SKM-1 (cell line): Measurements from ENCODE around the gene FAM83G.
"Not testable (repeated sequence)": the region's sequence is repeated elsewhere in the genome, so short reads cannot be mapped to it uniquely, and the experiment has no call there.

Source experiments
- DNase-seq: peaks from one replicate; lab custom pipeline; 2025; ENCODE audit not compliant: unreplicated experiment; lab: John Stamatoyannopoulos, UW

FAM83G gene, protein sequence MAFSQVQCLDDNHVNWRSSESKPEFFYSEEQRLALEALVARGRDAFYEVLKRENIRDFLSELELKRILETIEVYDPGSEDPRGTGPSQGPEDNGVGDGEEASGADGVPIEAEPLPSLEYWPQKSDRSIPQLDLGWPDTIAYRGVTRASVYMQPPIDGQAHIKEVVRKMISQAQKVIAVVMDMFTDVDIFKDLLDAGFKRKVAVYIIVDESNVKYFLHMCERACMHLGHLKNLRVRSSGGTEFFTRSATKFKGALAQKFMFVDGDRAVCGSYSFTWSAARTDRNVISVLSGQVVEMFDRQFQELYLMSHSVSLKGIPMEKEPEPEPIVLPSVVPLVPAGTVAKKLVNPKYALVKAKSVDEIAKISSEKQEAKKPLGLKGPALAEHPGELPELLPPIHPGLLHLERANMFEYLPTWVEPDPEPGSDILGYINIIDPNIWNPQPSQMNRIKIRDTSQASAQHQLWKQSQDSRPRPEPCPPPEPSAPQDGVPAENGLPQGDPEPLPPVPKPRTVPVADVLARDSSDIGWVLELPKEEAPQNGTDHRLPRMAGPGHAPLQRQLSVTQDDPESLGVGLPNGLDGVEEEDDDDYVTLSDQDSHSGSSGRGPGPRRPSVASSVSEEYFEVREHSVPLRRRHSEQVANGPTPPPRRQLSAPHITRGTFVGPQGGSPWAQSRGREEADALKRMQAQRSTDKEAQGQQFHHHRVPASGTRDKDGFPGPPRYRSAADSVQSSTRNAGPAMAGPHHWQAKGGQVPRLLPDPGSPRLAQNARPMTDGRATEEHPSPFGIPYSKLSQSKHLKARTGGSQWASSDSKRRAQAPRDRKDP

DNA sequence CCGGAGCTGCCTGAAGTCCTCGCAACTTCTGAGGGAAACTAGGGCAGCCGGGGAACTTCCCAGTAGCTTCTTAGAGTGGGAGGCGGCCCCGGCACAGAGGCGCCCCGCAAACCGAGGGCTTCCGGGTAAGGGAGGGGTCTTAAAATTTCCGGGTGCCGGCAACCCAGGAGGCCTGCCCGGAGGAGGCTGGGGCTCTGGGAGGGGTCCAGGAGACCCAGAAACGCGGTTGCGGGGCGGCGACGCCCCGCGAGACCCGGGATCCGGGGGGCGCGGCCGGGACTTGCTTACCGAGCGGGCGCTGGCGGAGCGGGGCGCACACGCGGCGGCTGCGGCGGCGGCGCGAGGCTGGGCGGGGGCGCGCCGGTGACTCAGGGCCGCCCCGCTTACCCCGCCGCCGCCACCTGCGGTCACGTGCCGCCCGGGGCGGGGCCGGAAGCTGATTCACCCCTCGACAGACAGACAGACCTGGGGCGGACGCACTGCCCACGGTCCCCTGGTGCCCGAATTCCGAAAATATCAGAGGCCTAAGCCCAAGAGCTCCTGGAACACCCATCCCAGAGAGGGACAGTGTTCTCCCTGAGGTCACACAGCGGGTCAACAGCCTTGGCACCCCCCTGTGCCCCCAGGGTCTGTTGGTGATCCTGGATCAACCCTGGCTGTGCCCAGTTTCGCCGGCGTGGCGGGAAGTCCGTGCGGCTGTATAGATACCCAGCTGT is at the start of gene FAM83G:
FAM83G (minus strand) TSS at position 344 of the 716 bp plus-strand sequence. CDS start 723 bp downstream, outside the sequence.
- peak; percentile 3 for DNase-seq

DNA sequence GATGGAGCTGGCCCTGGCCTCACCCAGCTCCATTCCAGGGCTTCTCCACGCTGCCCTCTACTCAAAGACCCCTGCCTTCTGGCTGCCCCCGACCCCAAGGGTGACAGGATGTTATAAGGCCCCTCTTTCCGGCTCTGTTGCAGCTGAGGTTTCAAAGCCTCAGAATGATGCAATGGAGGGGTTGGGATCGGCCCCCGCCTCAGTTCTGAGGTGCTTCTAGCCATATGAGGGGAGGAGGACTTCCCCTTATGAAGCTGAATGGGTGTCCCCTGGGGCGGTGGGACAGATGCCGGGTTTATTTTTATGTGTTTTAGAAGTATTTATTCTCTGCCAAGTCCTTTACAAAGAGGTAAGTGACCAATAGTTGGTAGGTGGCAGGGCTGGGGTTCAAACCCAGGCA is 44.3 kb upstream of the FAM83G start:
- not testable (repeated sequence) for DNase-seq

DNA sequence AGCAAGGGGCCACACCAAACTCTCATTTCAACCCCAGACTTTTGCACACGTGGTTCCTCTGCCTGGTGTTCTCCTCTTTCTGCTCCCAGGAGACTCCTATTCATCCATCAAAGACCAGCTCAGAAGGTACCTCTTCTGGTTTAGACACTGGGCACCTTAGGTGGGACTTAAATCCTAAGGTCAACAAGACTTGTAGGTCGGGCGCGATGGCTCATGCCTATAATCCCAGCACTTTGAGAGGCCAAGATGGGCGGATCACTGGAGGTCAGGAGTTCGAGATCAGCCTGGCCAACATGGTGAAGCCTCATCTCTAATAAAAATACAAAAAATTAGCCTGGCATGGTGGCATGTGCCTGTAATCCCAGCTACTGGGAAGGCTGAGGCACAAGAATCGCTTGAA is 42.9 kb upstream of the FAM83G start:
- not testable (repeated sequence) for DNase-seq

DNA sequence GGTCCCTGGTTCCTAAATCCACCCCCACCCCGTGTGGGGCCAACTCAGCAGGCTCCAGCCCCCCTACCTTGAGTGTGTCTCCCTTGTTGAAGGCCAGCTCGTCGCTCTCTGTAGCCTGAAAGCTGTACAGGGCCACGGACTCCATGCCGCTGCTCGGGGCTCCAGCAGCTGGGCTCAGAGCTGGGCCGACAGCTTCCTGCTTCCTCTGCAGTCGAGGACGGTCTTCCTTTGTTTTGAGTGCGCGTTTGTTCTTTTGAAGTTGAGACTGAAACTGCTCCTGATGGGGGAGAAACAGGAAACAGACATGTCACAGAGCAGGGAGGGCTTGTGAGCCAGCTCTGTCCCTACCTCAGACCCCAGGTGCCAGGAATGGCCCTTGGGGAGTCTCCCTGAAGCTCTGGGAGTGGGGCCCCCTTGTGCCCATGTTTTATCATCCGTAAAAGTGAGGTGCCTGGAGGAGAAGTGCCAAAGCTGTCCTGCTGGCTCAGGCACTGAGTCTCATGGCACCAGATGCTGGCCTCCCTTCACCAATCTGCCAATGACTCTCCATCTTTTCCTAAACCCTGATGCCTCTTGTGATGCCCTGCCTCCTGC is 42.3 kb upstream of the FAM83G start, which contains the start of gene GRAP:
GRAP (minus strand) TSS at position 176 of the 594 bp plus-strand sequence; CDS start at position 145, 31 bp downstream.
- not testable (repeated sequence) for DNase-seq

DNA sequence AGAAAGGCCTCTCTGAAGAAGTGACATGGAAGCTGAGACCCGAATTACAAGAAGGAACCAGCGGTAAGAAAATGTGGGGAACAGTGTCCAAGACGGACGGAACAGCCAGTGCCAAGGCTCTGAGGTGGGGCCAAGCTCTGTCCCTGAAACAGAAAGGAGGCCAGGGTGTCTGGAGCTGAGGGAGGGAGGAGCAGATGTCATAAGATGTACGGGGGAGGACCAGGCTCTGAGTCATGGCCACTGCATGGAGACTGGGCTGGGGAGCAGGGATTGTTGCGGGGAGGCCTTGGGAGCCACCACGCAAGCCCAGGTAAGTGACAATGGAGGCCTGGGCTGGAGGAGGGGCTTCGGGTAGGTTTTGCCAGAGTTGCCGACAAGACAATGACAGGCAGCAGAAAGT is 40.1 kb upstream of the FAM83G start:
- not testable (repeated sequence) for DNase-seq

DNA sequence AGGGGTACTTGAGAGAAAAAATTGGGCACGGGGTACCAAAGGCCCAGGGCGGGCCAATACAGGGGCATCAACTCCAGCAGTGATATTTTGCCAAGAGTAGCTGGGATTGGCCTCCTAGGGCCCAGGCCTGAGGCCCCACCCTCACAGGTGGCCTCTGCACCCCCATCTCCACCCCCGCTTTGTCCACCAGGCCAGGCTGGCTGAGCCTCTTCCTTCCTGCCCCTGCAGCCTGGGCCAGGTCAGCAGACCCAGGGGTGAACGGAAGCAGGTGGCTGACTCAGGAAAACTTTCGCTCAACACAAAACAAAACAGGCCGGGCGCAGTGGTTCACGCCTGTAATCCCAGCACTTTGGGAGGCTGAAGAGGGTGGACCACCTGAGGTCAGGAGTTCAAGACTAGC is 38.5 kb upstream of the FAM83G start:
- not testable (repeated sequence) for DNase-seq

DNA sequence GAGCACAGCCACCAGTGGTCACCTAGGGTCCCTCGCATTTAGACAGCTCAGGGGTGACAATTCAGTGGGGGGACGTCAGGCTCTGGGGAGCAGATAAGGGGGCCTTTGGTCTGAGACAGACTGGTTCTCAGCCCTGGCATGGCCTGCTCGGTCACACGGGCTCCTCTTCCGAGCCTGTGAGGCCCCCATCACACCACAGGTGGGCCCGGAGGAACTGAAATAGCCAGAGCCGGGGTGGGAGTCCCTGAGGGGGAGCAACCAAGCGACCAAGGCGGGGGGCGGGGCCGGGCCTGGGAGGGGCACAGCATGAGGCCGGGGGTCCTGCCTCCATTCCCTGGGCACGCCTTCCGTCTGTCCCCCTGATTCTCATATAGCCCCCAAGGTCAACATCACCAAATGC is 37.8 kb upstream of the FAM83G start:
- not testable (repeated sequence) for DNase-seq

DNA sequence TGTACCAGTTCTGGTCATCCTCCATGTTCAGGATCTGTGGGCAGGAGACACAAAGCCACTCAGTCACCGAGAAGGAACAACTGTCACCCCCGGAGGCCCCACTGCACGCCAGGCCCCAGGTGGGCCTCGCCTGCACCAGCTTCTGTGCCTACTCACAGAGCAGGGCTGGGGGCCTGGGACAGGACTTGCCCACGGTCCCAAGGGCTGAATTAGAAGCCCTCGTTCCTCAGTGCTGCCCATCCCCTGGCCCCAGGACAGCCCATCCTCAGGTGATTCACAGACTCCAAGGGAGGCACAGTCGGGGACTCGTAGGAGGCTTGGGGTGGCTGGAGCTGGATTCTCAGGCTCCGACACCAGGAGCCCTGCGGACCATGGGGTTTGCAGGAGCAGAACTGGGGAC is 37.3 kb upstream of the FAM83G start:
- not testable (repeated sequence) for DNase-seq

DNA sequence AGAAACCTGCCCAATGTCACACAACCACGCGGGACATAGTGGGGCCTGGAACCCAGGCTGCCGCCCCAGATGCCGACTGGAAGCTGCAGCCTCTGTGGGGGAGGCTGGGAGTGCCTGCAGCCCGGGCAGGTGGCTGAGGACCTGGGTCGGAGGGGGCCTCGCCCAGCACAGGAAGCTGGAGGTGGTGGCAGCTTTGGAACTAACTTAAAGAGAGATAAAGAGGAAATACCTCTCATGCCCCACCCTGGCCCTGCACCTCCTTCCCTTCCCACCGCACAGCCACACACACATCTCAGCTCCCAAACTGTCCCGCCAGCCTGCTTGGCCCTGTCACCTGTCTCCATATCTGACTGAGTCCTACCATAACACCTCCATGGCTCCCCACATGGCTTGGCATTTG is 35.8 kb upstream of the FAM83G start:
- DNase-seq: not testable (repeated sequence)

DNA sequence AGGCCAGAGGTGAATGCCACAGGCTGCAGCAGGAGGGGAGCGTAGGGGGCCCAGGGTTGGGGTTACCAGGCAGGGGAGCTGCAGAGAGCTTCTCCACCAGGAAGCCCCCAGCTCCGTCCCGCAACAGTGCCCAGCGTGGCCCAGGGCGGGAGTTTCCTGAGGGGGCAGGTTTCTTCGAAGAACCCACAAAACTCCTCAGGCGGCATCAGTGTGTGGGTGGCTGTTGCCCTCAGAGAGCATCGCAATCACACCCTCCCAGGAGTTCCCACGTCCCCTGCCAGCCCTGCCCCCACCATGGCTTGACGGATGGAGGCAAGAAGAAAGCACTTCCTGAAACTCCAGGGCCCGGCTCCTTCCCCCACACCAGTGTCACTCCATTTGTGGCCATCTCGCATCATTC is 34.2 kb upstream of the FAM83G start:
- not testable (repeated sequence) for DNase-seq

DNA sequence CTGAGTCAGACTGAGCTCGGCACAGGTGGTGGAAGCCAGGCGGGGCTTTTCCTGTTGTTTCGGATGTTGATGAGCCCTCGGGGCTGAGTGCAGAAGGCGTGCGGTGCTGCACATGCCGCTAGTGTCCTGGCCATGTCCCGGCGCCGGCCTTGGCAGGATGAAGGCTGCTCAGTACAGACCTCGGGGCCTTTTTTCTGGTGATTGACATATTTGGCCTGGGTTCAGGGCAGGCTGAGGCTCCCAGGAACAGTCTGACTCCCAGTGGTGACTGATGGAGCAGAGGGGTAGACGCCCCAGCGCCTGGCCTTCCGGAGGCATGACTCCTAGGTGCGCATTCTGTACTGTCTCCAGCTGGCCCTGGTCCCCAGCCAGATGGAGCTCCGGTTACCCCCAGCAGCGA is 33.4 kb upstream of the FAM83G start:
- DNase-seq: not testable (repeated sequence)

DNA sequence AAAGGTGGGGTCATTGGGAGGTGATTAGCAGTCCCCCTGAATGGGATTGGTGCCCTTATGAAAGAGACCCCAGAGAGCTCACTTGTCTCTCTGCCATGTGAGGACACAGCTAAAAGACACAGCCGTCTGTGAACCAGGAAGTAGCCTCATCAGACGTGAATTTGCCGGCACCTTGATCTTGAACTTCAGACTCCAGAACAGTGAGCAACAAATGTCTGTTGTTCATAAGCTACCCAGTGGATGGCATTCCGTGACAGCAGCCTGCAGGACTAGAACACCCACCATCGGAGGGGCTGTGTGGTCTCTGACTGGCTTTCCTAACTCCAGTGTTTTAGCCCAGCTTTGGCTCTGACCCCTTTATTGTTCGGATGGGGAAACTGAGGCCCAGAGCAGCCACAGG is 33.0 kb upstream of the FAM83G start:
- DNase-seq: not testable (repeated sequence)

DNA sequence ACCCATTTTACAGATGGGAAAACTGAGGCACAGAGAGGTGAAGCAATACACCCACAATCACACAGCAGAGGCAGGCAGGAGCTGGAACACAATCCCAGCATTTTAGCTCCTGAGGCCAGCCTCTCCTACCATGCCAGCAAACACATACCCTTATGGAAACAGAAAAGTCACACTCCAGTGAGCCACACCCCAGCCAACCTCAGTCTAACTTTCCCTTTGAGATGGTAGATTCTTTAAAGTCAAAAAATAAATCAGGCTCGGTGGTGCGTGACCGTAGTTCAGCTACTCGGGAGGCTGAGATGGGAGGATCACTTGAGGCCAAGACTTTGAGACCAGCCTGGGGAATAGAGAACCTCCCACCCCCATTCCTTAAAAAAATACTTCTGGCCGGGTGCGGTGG is 31.6 kb upstream of the FAM83G start:
- DNase-seq: not testable (repeated sequence)

DNA sequence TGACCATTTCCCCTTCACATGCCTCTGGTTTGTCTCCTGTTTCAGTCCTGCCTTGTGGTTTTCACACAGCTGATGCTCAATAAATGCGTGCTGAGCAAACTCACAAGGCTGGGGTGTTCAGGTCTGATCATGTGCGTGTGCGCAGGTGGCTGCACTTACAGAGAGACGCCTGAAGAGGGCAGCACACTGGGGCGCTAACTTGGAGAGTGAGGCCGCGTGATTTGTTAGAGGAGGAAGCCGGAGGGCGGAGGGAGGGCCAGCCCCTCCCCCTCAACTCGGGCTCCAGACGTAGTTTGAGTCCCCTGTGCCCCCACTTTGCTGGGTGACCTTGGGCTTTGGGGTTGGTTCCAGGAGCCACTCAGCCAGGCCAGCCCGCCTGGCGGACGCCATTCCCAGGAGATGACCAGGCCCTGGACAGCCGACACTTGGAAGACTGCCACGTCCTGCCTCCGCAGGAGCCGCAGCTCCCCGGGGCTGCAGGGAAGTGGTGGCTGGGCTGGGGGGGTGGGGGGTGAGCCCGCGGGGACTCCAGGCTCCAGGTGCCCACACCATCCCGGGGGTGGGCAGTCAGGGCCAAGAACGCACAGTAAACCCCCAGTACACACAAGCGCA is 27.9 kb upstream of the FAM83G start:
- DNase-seq: not testable (repeated sequence)

DNA sequence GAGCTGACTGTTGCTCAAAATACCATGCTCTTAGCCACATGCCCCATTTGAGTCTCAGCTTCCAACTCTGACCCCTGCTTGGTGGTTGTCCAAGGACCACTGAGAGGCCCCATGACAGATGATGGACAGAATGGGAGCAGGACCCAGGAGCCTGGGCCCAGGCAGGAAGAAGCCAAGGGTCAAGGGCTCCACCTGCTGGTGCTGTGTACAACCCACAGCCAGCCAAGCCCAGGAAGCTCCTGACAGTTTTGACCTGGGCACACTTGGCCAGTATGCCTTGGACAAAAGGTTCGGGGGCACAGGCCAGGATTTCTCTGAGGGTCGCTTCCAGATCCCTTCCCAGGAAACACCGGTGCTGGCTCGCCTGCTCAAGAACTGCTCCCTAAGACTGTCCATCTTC is 27.2 kb upstream of the FAM83G start:
- not testable (repeated sequence) for DNase-seq

DNA sequence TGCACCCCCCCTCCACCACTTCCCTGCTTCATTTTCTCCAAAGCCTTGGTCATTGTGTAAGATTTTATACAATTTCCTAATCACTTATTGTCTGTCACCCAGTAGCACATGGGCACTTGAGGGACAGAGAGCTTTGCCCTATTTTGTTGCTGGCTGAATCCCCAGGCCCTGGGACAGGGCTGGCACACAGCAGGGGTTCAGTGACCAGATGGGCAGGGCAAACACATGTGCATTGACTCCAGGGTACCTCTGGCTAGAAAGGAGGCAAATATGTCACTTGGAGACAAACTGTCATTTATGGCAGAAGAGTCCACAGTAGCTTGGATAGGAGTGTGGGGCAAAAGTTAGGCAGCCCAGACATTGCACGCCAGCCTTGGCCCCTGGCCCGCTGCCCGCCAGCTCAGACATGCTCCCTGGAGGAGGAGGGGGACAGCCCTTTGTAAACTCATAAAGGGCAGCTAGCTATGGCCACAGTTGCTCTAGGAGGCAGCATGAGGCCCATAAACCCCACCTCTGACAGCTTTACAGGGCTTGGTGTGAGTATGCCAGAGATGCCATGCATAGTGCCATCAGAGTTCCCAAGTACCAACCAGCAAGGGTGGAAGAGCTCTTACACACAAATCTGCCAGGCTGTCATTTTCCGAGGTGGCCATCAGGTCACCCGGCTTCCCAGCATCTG is 26.3 kb upstream of the FAM83G start:
- DNase-seq: not testable (repeated sequence)

DNA sequence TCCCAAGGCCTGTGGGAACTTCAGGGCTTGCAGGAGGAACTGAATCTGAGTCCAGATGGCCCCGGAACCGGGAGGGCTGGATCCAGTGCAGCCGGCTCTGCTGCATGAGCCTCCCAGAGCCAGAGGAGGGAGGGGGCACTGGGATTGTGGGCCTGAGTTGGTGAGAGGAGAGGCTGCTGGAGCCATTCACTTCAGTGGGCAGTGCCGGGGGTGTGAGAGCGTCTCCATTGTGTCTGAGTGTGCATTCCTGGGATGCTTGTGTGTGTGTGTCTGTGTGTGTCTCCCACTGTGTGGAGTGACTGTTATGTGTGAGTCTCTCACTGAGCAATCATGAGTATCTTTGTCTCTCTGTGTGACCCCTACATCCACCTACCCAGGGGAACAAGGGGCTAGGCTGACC is 25.2 kb upstream of the FAM83G start:
- DNase-seq: not testable (repeated sequence)

DNA sequence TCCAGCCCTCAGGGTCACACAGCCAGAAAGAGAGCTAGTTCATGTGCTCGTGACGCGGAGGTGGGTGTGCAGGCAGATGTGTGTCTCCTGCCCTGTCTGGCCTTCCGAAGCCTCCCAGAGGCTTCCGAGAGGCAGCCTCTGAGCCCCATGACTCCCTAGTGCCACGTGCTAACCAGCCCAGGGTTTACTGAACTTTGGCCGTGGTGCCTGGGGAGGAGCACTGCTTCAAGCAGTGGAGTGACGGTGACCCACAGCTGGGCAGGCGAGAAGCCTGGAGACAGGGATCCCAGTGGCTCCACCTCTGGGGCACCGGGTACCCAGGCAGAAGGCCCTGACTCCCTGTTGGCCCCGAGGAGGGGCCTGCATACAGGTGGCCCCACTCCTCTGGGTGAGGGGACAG is 24.1 kb upstream of the FAM83G start:
- DNase-seq: not testable (repeated sequence)
